GM23338 (cell line): ENCODE results near the gene MARCKSL1.

ENCODE experiments used
- EZH2 ChIP-seq: fragments of 200-600 bp; sonication (generic); IDR thresholded peaks from one replicate; pipeline ENCODE4 v1.8.0; 2017; ENCODE audit warnings: antibody characterized with exemption, mild to moderate bottlenecking, low read depth; ENCODE audit not compliant: unreplicated experiment
- NANOG ChIP-seq: IDR thresholded peaks from 2 replicates; pipeline ENCODE4 v1.6.1; 2016; ENCODE audit warnings: antibody characterized with exemption, borderline replicate concordance

GRCh38 chr1:32341971-32342370, 5.9 kb upstream of the MARCKSL1 start:
- TF ChIP-seq EZH2 (no peak), NANOG (no peak)
